ENCODE results near the gene TMEM132C. TPM values are rescaled to one million over a fixed set of nuclear protein-coding genes. Genes with fewer than 3 reads are reported as not detected.
A peak's percentile ranks its signal among the peaks of the same experiment; 100 is the strongest.
"Not testable (repeated sequence)": the region's sequence is repeated elsewhere in the genome, so short reads cannot be mapped to it uniquely, and the experiment has no call there.

Gene TMEM132C
- not detected for polyA plus RNA-seq (2012; ENCODE audit: missing spikeins)

DNA sequence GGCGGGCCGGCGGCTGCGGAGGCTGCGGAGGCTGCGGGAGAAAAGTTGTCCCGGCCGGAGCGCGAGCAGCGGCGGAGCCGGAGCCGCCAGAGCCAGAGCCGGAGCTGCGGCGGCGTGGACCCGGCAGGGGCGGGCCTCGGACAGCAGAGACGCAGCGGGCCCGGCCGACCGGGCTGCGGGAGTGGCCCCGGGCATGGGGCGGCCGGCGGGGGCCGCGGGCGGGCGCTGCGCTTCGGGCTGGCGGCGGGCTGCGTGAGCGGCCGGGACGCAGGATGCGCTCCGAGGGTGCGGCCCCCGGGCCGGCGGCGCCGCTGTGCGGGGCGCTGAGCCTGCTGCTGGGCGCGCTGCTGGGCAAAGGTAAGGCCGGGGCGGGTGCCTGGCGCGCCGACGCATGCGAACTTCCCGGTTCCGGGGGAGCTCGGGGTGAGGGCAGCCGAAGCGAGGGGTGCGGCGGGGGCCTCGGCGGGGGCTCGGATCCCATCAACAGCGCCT lies at the start of gene TMEM132C:
Gene TMEM132C (plus strand): TSS at position 40 of the 492 bp plus-strand sequence. CDS start 233 bp downstream, at position 273.
- TF ChIP-seq TAF1 (IDR thresholded peaks at IDR 0.05; ENCODE audit: borderline replicate concordance, low read depth, low read length): no peak
- TF ChIP-seq POLR2AphosphoS5 (IDR thresholded peaks at IDR 0.05; ENCODE audit: low read depth, low read length): no peak
- TF ChIP-seq POLR2A (IDR thresholded peaks at IDR 0.05; ENCODE audit: low read depth, low read length): no peak
- DNase-seq (ENCODE audit: insufficient read length) (peak; percentile 14), FAIRE-seq (no peak)

GRCh38 chr12:128224226-128224625 lies 42.7 kb upstream of the TMEM132C start:
- TF ChIP-seq TAF1 (IDR thresholded peaks at IDR 0.05; ENCODE audit: borderline replicate concordance, low read depth, low read length) (no peak), POLR2A (IDR thresholded peaks at IDR 0.05; ENCODE audit: low read depth, low read length) (no peak), POLR2AphosphoS5 (IDR thresholded peaks at IDR 0.05; ENCODE audit: low read depth, low read length) (no peak)
- no peak for DNase-seq (ENCODE audit: insufficient read length)
- no peak for FAIRE-seq

- no peak for TF ChIP-seq POLR2A (IDR thresholded peaks at IDR 0.05; ENCODE audit: low read depth, low read length)
- TF ChIP-seq TAF1 (IDR thresholded peaks at IDR 0.05; ENCODE audit: borderline replicate concordance, low read depth, low read length): no peak
- TF ChIP-seq POLR2AphosphoS5 (IDR thresholded peaks at IDR 0.05; ENCODE audit: low read depth, low read length): no peak
- FAIRE-seq: no peak
Measured at GRCh38 chr12:128228581-128228980, 38.4 kb upstream of the TMEM132C start.

DNA sequence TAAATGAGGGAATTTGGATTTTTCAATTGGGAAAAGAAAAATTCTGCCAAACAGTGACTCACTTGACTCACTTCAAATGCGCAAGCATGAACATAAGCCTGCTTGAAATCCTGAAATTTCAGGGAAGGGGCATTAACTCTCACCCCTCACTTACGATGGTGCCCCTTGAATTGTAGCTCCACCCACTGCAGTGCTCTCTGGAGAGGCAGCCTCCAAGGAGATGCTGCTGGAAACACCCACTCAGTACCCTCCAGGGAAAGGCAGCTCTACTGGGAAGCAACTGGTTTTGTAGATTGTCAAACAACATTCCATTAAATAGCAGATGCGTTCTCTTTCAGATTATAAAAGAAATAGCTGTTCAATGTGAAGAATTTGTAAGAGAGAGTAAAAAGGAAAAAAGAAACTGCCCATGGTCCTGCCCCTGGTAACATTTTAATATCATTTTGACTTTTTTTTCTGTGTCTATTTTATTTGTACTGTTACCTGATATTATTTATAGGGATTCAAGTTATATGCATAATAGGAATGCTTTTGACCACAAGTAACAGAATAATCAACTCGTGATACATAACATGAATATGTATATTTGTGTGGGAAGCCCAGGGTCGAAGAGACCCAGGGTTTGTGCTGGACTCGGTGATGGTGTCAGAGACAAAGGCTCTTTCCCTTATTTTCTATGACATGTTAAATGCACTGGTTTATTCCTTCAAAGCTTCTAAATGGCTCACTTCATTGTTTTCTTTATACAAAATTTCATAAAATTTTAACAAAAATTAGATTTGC lies 31.1 kb upstream of the TMEM132C start:
- FAIRE-seq: no peak
- TF ChIP-seq POLR2AphosphoS5 (IDR thresholded peaks at IDR 0.05; ENCODE audit: low read depth, low read length) (no peak), POLR2A (IDR thresholded peaks at IDR 0.05; ENCODE audit: low read depth, low read length) (no peak), TAF1 (IDR thresholded peaks at IDR 0.05; ENCODE audit: borderline replicate concordance, low read depth, low read length) (no peak)
- no peak for DNase-seq (ENCODE audit: insufficient read length)

More at GRCh38 chr12:128228581-128228980, 38.4 kb upstream of the TMEM132C start:
- no peak for DNase-seq (ENCODE audit: insufficient read length)

DNA sequence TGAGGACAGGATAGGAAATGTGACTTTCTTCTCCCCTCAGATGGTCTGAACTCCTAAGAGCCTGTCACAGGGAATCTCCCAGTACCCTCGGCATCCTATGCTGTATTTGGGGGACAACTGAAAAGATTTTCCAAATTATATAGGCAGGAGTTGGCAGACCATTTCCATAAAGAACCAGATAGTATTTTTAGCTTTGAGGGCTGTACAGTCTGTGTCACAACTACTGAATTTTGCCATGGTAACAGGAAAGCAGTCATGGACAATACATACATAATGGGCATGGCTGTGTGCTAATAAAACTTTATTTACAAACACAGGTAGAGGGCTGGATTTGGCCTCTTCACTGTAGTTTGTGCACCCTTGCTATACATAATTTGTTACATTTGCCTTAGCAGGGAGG lies 30.4 kb upstream of the TMEM132C start:
- TF ChIP-seq POLR2AphosphoS5 (IDR thresholded peaks at IDR 0.05; ENCODE audit: low read depth, low read length) (no peak), POLR2A (IDR thresholded peaks at IDR 0.05; ENCODE audit: low read depth, low read length) (no peak), TAF1 (IDR thresholded peaks at IDR 0.05; ENCODE audit: borderline replicate concordance, low read depth, low read length) (no peak)
- FAIRE-seq (no peak), DNase-seq (ENCODE audit: insufficient read length) (no peak)

DNA sequence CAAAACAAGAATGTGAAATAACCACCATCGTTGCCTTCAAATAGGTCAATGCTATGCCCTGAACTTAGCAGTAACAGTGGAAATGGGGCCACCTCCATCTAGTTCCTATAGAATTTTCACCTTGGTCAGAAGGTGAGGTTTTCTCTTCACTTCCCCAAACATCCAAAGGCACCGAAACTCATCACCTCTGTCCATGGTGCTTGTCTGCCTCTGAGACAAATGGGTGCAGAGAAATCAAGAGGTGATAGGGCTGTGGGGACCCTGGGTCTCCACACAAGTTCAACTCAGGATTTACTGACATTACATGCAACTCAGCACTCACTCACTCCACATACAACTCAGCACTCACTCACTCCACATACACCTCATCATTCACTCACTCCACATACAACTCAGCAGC lies 26.2 kb upstream of the TMEM132C start:
- TF ChIP-seq POLR2A (IDR thresholded peaks at IDR 0.05; ENCODE audit: low read depth, low read length) (no peak), TAF1 (IDR thresholded peaks at IDR 0.05; ENCODE audit: borderline replicate concordance, low read depth, low read length) (no peak), POLR2AphosphoS5 (IDR thresholded peaks at IDR 0.05; ENCODE audit: low read depth, low read length) (no peak)
- DNase-seq (ENCODE audit: insufficient read length): no peak
- no peak for FAIRE-seq

GRCh38 chr12:128245121-128245520 lies 21.8 kb upstream of the TMEM132C start:
- FAIRE-seq (no peak), DNase-seq (ENCODE audit: insufficient read length) (no peak)
- TF ChIP-seq POLR2AphosphoS5 (IDR thresholded peaks at IDR 0.05; ENCODE audit: low read depth, low read length) (no peak), POLR2A (IDR thresholded peaks at IDR 0.05; ENCODE audit: low read depth, low read length) (no peak), TAF1 (IDR thresholded peaks at IDR 0.05; ENCODE audit: borderline replicate concordance, low read depth, low read length) (no peak)

- FAIRE-seq: no peak
- TF ChIP-seq TAF1 (IDR thresholded peaks at IDR 0.05; ENCODE audit: borderline replicate concordance, low read depth, low read length): no peak
- TF ChIP-seq POLR2AphosphoS5 (IDR thresholded peaks at IDR 0.05; ENCODE audit: low read depth, low read length): no peak
- TF ChIP-seq POLR2A (IDR thresholded peaks at IDR 0.05; ENCODE audit: low read depth, low read length): no peak
- DNase-seq (ENCODE audit: insufficient read length): no peak
Measured at GRCh38 chr12:128245905-128246304, 21.1 kb upstream of the TMEM132C start.

DNA sequence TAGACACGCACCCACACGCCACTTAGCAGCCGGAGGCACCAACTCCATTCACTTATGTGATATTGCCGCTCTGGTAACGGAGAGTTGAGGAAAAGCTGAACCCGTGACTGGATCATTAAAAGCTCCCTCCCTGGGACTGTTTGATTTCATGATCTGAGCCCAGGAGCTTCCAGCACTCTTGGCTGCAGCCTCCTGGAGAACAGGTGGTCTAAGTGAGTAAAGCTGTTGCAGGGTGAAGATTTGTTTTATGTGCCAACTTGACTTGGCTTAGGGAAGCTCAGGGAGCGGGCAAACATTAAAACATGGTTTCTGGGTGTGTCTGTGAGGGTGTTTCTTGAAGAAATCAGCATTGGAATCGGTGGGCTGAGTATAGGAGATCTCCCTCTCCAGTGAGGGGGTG lies 16.9 kb upstream of the TMEM132C start:
- TF ChIP-seq TAF1 (IDR thresholded peaks at IDR 0.05; ENCODE audit: borderline replicate concordance, low read depth, low read length) (no peak), POLR2A (IDR thresholded peaks at IDR 0.05; ENCODE audit: low read depth, low read length) (no peak), POLR2AphosphoS5 (IDR thresholded peaks at IDR 0.05; ENCODE audit: low read depth, low read length) (no peak)
- FAIRE-seq: no peak

DNA sequence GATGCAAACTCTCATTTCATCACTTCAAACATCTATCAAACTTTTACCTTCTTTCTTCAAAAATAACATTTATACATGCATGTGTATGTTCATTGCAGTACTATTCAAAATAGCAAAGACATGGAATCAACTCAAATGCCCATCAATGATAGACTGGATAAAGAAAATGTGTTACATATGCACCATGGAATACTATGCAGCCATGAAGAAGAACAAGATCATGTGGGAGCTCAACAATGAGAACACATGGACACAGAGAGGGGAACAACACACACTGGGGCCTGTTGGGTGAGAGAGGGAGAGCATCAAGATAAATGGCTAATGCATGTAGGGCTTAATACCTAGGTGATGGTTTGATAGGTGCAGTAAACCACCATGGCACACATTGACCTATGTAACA lies 13.1 kb upstream of the TMEM132C start:
- FAIRE-seq: not testable (repeated sequence)

More for the DNA sequence above, 16.9 kb upstream of the TMEM132C start:
- no peak for DNase-seq (ENCODE audit: insufficient read length)

GRCh38 chr12:128258866-128259555 lies 8.0 kb upstream of the TMEM132C start:
- DNase-seq (ENCODE audit: insufficient read length) (no peak), FAIRE-seq (no peak)
- TF ChIP-seq TAF1 (IDR thresholded peaks at IDR 0.05; ENCODE audit: borderline replicate concordance, low read depth, low read length) (no peak), POLR2A (IDR thresholded peaks at IDR 0.05; ENCODE audit: low read depth, low read length) (no peak), POLR2AphosphoS5 (IDR thresholded peaks at IDR 0.05; ENCODE audit: low read depth, low read length) (no peak)

More for the DNA sequence above, 13.1 kb upstream of the TMEM132C start:
- DNase-seq (ENCODE audit: insufficient read length): not testable (repeated sequence)
